Adrenal gland (tissue), 12 donors: ENCODE results near the gene ICAM1. TPM values are rescaled to one million over a fixed set of nuclear protein-coding genes. Genes with fewer than 3 reads are reported as not detected.
A peak's percentile ranks its signal among the peaks of the same experiment; 100 is the strongest.

Experiments used
- DNase-seq, 7 donors: peaks; one replicate each; pipeline ENCODE4 v3.0.0-alpha.2; 2019 to 2020
- H3K27ac ChIP-seq, 5 donors: fragments of 200-600 bp; sonication (generic) in 4 of 5; 1 replicate in 3 of 5; 2 replicates in 2 of 5; pipeline versions ENCODE4 v1.5.1 to v1.8.0; 2016 to 2020; ENCODE audit warnings: mild to moderate bottlenecking in 1 of 5
- H3K27me3 ChIP-seq: fragments of 200-600 bp; 2 replicates; pipeline ENCODE4 v1.8.0; 2021
- H3K36me3 ChIP-seq, 2 donors: fragments of 200-600 bp; replicated peaks in 1 of 2; 1 replicate in 1 of 2; 2 replicates in 1 of 2; pipeline versions ENCODE4 v1.5.1 to v1.8.0; 2018 to 2022
- H3K4me1 ChIP-seq, 2 donors: fragments of 200-600 bp; replicated peaks in 1 of 2; 1 replicate in 1 of 2; 2 replicates in 1 of 2; pipeline versions ENCODE4 v1.5.1 to v1.8.0; 2018 to 2021
- H3K4me3 ChIP-seq, 4 donors: fragments of 200-600 bp; sonication (generic) in 3 of 4; one replicate each; pipeline ENCODE4 v1.5.1; 2016 to 2018
- H3K9me3 ChIP-seq, 3 donors: fragments of 200-600 bp; sonication (generic) in 1 of 3; replicated peaks in 1 of 3; 1 replicate in 2 of 3; 2 replicates in 1 of 3; pipeline versions ENCODE4 v1.5.1 to v1.8.0; 2016 to 2021
- CTCF ChIP-seq, 6 experiments: fragments of 450-650 bp in 4 of 6; fragments of 200-600 bp in 2 of 6; sonication (generic) in 1 of 6; IDR thresholded peaks; 1 replicate in 5 of 6; 2 replicates in 1 of 6; pipeline versions ENCODE4 v1.5.1 to v1.8.0; 2016 to 2021; ENCODE audit warnings: antibody characterized with exemption in 6 of 6, mild to moderate bottlenecking in 2 of 6, moderate library complexity in 1 of 6
- POLR2A ChIP-seq, 2 donors: fragments of 450-650 bp; IDR thresholded peaks; one replicate each; pipeline ENCODE4 v1.6.1; 2017; ENCODE audit warnings: antibody characterized with exemption in 2 of 2, mild to moderate bottlenecking in 2 of 2, moderate library complexity in 1 of 2
- WGBS, 4 donors: extraction: QIAGEN DNeasy Blood & Tissue Kit in 2 of 4; methylation state at CpG; one replicate each; pipeline versions ENCODE4 v1.1.5 to v1.1.7; 2013 to 2017; 5-methylcytosine and 5-hydroxymethylcytosine counted together
- intact Hi-C, 2 donors: fragments of 100-400 bp; cut with DNase I; formaldehyde crosslinking; loops; one replicate each; pipeline versions ENCODE4 v1.14.1 to v1.15.0; 2022 to 2023
- polyA plus RNA-seq, 3 donors: library from polyadenylated mRNA; stranded (reverse); fragments of 200-250 nt in 2 of 3; fragments of 350-450 nt in 1 of 3; fragmentation: Illumina TruSeq in 1 of 3; extraction: RNeasy Lipid Tissue Mini Kit (QIAGEN cat#74804) in 1 of 3; gene quantifications; one replicate each; pipeline ENCODE4 v1.2.3, GENCODE V29; 2013 to 2014
- total RNA-seq, 9 donors: library from RNA; depleted of rRNA in 4 of 9; stranded (reverse); fragments of >200 nt in 4 of 9; fragments of 120-200 nt in 1 of 9; fragmentation: NEBNext Ultra II Directional in 1 of 9; extraction: Animal tissue kit (Norgen Biotek cat#: 25700) in 1 of 9; gene quantifications; one replicate each; pipeline versions ENCODE4 v1.1.0 to v1.2.4, GENCODE V29; 2013 to 2023
- donor health status: healthy with polysubstance abuse.
- donor health status: Bipolar disorder and iron deficiency.
- donor health status: DM: yes; HTN: yes; CAD: no.
- donor health status: DM: no; HTN: no; CAD: no.
- donor health status: DM: no; HTN: no; CAD: no.
- donor health status: DM: yes; HTN: yes; CAD: no.

ICAM1 gene
- total and polyA plus RNA-seq, 12 donors: 2.2 to 90.4 (median 27.4) TPM

GRCh38 chr19:10224337-10224736, 46.6 kb upstream of the ICAM1 start:
- Histone ChIP-seq H3K27ac (no peak overlapping the region), H3K4me3 (no peak overlapping the region), H3K4me1 (peaks cover 0 to 6% of the 10 kb centered on the region in 2 donors), H3K9me3 (no peaks in the 10 kb centered on the region), H3K27me3 (no peaks in the 10 kb centered on the region), H3K36me3 (no peaks in the 10 kb centered on the region)
- intact Hi-C loops: no loop called here
- WGBS, 4 donors: 93 to 96% (median 94%) methylated on average over 19 to 23 of the region's 23 CpGs
- DNase-seq: no peak
- no peak for TF ChIP-seq CTCF (IDR thresholded peaks at IDR 0.05)
- no peak for TF ChIP-seq POLR2A (IDR thresholded peaks at IDR 0.05)

DNA sequence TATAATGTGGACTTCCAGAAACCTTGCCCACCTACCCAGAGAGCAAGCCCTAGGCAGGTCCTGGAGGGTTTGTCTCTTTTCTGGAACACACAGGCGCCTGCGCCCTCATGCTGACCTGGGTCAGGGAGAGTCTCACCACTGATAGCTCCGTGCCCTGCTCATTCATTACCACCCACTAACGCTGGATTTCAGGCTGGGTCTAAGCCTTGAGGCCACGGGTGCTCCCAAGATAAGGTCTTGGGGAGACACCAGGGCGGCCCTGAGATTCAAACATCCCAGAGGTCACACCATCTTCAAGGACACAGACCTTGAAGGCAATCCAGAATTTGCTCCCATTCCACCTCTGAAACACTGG, 44.9 kb upstream of the ICAM1 start:
- Histone ChIP-seq H3K36me3 (no peaks in the 10 kb centered on the region), H3K4me1 (peaks cover 7 to 22% of the 10 kb centered on the region in 2 donors), H3K27ac (peak overlapping the region in 2 of 5 donors; percentile 66 to 90), H3K4me3 (no peak overlapping the region), H3K9me3 (no peaks in the 10 kb centered on the region), H3K27me3 (no peaks in the 10 kb centered on the region)
- DNase-seq: no peak
- 58 to 62% (median 61%) methylated on average over 6 of the region's 6 CpGs; no CpG with 5 or more reads in 1 of the 4 donors for WGBS, 4 donors
- intact Hi-C loops: no loop called here
- TF ChIP-seq POLR2A (IDR thresholded peaks at IDR 0.05) (no peak), CTCF (IDR thresholded peaks at IDR 0.05) (no peak)

GRCh38 chr19:10226376-10227025, 44.4 kb upstream of the ICAM1 start:
- Histone ChIP-seq H3K9me3 (no peaks in the 10 kb centered on the region), H3K4me1 (peaks cover 7 to 27% of the 10 kb centered on the region in 2 donors), H3K4me3 (no peak overlapping the region), H3K27ac (peak overlapping the region in 3 of 5 donors; percentile 39 to 90 (median 63)), H3K27me3 (no peaks in the 10 kb centered on the region), H3K36me3 (no peaks in the 10 kb centered on the region)
- peak in 6 of 7 donors; percentile 22 to 77 (median 47) for DNase-seq
- TF ChIP-seq POLR2A (IDR thresholded peaks at IDR 0.05): no peak
- no peak for TF ChIP-seq CTCF (IDR thresholded peaks at IDR 0.05)
- 46 to 63% (median 51%) methylated on average over 11 to 13 of the region's 13 CpGs for WGBS, 4 donors
- intact Hi-C loops: no loop called here

DNA sequence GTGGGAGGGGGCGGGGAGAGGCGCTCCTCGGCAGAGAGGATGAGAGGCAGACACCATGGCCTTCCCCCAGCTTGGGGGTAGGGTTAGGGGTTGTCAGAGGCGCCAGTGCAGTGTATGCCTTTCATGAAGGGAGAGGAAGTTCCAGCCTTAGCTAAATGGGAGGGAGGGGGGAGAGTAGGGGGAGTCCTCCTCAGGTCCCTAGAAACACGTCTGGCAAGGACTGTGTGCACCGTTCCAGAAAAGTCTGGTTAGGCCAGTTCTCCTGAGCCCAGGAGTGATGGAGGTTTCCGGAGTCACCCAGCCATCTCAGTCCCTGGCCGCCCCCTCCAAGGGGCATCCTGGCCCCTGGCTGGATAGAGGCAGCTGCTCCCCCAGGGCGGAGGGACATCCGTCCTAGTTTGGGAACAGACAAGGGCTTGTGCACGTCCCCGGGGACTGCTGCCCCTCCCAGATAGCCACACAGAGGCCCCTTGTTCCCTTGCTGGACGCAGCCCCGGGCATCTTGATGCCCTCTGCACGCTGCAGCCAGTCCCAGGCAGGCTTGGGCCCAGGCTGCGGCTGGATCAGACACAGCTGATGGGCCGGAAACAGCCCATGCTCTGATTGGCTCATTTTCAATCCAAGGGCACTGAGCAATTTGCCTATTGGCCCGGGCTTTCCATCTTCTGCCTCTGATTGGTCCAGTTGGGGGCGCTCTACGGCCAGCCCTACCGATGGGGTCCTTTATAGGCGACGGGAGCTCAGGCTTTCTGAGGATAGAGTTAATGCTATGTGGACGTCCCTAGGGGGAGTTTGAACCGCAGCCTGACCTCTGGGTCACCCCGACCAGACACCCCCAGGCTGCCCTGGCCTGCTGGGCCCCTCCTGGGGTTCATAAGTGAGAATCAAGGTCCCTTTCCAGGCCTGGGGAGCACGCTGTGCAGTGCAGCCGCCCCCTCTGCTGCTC, 43.6 kb upstream of the ICAM1 start:
- H3K9me3 ChIP-seq: no peaks in the 10 kb centered on the region
- no peaks in the 10 kb centered on the region for H3K27me3 ChIP-seq
- peak in 1 of 7 donors; percentile 56 for DNase-seq
- no peak for TF ChIP-seq CTCF (IDR thresholded peaks at IDR 0.05)
- no peak for TF ChIP-seq POLR2A (IDR thresholded peaks at IDR 0.05)
- WGBS, 4 donors: 64 to 88% (median 75%) methylated on average over 13 to 28 of the region's 28 CpGs
- no peaks in the 10 kb centered on the region for H3K36me3 ChIP-seq
- H3K4me1 ChIP-seq: peaks cover 7 to 28% of the 10 kb centered on the region in 2 donors
- peak overlapping the region in 3 of 5 donors; percentile 39 to 90 (median 63) for H3K27ac ChIP-seq
- H3K4me3 ChIP-seq: no peak overlapping the region
- intact Hi-C loops: no loop called here
